COR-L47 (cell line): ENCODE data around the gene SHE.
"Not testable (repeated sequence)": the region's sequence is repeated elsewhere in the genome, so short reads cannot be mapped to it uniquely, and the experiment has no call there.

Source experiments
- DNase-seq: peaks from one replicate; lab custom pipeline; 2025; lab: John Stamatoyannopoulos, UW

Gene SHE

DNA sequence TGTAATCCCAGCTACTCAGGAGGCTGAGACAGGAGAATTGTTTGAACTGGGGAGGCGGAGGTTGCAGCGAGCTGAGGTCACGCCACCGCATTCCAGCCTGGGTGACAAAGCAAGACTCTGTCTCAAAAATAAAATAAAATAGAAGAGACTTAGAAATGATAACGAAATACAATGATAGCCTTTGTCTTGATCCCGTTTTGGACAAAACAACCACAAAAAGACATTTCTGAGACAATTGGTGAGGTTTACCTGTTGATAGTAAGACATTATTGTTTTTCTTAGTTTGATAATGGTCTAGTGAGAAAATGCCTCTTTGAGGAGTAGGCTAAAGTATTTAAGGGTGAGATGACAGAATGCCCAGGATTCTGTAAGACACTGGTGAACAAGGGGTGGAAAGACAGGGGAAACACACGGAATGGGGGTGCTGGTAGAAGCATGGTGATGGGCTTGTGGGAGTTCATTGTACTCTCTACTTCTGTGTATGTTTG is 11.9 kb upstream of the SHE start:
- DNase-seq = no peak

DNA sequence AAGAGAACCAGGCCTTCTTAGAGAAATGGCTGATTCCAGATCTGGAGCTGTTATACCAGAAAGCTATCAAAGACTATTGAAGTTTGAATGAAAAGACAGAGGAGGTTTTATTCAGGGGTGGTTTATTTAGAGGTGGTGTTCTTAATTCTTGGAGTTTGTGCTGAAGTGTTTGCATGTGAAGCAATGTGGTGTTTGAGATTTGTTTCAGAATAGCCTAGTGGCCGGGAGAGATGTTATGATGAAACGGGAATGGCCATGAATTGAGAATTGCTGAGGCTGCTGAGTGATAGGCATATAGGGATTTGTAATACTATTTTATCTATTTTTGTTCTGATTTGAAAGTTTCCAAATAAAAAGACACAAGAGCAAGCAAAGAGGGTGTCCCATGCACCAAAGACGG is 10.5 kb upstream of the SHE start:
- DNase-seq = no peak

DNA sequence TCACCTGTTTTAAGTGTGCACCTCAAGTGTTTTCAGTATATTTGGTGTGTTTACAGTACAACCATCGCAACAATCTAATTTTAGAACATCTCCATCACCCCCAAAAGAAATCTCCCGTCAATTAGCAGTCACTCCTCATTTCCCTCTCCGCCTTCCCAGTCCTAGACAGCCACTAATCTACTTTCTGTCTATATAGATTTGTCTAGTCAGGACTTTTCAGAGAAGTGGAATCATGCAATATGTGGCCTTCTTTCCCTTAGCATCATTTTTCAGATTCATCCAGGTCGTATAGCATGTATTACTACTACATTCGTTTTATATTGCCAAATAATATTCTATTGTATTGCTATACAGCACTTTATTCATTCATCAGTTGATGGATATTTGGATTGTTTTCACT is 1.7 kb upstream of the SHE start:
- DNase-seq = no peak

DNA sequence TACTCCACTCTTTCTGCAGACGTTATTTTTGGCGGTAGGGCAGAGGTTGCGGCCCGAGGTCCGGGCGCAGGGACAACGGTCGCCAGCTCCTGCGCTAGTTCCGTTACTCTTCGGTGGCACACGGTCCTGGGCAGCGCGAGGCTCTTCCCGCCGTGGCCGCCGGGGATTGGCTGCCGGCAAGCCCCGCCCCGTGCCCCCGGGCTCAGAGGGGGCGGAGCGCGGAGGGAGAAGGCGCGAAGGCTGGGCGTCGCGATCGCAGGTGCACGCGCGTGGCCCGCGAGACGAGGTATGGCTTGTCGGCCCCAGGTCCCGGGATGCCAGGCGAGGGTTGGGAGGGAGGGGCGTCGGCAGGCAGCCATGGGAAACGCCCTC is 518 bp upstream of the SHE start:
- no peak for DNase-seq

DNA sequence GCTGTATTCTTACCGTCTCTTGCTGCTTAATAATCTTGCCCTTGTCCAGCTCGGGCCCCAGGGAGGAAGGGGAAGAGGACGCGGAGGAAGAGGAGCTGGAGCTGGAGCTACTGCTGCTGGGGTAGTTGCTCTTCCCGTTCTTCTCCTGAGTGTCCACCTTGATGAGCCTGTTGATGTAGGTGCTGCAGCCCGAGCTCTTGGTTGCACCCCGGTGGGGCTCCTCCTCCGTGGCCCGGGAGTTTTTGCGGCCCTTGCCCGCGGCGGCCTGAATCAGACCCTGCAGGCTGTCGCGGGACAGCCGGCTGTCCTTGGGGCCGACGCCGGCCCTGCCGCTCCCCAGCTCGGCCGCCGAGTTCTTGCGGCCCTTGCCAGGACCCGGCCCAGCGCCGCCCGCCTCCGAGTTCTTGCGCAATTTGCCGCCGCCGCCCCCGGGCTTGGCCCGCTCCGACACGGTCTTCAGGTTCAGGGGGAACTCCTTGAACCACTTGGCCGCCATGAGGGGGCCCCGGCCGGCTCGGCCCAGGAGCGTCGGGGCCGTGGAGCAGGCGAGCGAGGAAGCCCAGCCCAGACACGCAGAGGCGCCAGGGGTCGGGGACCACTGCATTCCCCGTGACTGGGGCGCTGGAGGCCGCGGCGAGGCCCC is 668 bp downstream of the SHE start:
- no peak for DNase-seq

DNA sequence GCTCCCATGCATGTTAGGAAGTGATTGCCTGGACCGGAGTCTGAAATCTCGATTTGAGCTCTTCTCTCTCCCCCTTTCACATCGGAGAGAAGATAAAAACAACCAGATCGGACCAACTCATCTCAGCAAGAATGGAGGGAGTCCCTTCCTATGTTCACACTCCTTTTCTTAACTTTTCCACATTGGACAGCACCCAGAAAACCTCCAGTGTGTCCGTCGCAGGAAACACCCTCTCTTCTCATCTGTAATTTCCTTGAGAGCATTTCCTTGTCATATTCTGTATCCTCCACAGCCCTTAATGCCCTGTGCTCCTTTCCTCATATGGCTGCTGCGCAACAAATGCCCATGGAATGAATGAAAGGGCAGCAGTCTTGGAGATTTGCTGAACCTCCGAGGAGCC is 1.7 kb downstream of the SHE start:
- no peak for DNase-seq

DNA sequence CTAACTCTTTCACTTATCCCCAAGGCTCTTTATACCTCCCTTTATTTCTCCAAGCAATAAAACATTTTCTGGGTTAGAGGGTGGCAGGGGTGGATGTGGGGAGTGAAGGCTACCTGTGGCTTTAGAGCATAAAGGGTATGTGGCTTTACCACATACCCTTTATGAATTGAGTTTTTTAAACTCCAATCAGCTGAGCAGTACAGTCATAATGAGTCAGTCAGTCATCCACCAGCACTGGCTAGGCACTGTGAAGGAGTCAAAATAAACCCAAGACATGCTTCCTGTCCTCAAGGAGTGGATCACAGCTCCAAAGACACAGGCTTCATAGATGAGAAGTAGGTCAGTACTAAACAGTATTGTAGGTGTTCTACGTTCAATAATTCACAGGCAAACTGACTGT is 2.8 kb downstream of the SHE start:
- no peak for DNase-seq

DNA sequence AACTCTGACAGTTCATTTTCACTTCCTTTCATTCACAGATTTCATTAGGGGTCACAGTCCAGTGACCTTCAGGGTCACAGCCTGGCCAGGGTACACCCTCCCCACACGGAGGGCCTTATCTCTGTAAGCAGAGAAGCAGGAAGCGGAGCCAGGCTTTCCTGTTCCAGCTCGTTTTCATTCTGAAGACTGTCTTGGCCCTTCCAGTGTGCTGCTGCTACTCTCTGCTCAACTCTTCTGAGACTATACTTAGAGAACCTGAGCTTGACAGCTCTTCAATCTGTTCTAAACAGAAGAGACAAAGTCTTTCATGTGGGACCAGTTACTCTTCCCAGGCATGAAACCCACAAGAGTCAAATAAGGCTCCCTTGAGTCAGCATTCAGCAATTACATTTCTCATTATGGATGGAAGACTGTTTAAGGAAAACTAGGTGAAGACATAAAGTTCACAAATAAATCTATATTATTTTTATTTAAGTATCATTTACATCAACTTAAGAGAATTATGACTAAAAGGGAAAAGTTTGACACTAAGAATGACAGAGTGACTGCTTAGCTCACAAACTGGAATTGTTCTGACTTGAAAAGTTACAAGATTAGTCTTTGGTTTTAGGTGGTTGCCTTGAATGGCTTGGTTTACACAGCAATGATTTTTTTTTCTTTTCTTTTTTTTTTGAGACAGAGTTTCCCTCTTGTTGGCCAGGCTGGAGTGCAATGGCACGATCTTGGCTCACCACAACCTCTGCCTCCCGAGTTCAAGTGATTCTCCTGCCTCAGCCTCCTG is 5.0 kb downstream of the SHE start:
- DNase-seq = no peak

DNA sequence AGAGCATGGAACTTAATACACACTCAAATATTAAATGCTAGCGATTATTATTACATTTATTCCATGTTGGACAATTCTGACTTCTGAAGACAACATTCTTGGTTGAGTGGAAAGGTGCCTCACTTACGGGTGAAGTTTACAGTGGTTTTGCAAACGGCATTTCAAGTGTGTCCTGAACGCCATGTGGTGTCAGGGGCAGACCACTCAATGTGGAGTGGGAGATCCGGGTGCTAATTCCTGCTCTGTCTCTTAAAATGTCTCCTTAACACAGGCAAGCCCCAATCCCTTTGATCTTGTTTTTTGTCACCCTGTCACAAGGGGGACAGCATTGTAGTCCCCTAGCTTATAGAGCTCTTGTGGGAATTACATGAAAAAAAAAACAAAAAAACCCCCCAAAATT is 5.8 kb downstream of the SHE start:
- DNase-seq = no peak

DNA sequence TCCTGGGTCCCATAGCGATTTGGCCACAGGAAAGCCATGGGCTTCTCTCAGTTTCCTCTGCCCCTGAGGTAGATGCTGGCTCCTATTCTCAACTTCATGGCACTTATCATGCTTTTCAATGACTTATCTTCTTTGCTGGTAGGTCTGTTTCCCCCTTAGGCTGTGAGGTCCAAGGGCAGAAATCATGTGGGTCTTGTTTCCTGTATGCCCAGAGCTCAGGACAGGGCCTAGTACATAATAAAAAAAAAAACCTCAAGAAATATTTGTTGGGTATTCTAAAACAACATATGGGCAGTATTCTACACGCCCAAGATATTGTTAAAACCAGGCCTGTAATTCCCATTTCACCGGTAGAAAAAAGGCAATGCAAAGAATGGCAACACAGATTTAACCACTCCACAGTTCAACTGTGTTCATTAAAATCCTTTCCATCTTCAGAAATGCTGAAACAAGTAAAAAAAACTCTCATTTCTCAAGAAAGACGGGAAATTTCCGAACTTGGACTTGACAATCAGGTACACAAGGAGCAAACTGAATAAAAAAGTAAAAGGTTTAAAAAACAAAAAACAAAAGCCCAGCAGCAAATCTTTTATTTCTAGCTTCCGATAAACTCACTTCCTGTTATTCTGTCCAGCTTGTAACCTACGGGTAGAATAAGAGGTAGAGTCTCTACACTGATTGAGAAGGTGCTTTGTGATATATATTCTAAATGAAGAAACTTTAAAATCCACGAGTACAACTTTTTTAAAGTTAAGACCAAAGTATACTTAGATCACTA is 6.5 kb downstream of the SHE start:
- DNase-seq = no peak

DNA sequence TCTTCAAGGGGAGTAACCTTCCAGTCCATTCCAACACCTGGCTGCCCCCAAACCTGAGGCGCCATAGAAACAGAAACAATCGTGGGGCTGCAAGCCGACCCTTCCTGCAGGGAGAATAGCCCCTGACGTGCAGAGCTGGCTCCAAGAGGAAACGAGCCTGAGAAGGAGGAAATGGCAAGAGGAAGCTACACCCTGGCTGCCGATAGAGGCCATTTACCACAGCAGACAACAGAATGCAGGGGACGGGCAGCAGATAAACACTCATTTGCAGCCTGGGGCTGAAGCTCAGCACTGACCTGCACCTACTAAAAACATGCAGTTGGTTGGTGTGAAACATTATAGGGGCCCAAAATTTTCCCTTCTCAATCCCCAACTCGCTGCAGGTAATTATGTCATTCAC is 8.9 kb downstream of the SHE start:
- DNase-seq = no peak

DNA sequence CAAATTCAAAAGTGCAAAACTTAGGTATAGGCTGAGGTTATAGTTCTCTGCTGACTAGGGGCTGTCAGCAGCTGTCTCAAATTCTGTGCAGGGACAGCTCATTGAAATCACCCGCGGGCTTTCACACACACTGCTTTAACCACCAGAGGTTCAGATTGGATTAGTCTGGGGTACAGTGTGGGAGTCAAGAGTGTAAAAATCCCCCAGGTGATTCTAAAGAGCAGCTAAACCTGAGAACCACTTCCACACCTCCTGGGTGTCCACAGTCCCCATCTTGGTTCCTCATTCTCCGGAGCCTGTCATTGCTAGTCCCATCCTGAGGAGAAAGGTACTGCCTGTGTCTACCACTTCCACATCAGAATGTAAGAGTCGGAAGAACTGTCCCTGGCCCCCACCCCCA is 10.1 kb downstream of the SHE start:
- DNase-seq = no peak

DNA sequence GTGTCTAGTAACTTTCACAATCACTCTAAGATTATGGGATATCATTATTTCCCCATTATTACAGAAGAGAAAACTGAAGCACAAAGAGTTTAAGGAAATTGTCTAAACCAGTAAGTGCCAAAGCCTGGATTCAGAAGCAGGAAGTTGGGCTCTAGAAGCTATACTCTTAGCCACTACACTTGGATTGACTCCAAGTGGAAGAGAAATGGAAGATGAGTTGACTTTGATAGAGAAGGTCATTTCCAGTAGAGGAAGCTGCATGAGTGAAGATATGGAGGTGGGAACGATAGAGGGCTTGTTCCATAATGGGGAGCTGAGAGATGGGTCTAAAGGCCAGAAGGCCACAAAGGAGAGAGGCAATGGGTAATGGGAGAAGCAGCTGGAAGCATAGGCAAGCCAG is 11.9 kb downstream of the SHE start:
- no peak for DNase-seq

DNA sequence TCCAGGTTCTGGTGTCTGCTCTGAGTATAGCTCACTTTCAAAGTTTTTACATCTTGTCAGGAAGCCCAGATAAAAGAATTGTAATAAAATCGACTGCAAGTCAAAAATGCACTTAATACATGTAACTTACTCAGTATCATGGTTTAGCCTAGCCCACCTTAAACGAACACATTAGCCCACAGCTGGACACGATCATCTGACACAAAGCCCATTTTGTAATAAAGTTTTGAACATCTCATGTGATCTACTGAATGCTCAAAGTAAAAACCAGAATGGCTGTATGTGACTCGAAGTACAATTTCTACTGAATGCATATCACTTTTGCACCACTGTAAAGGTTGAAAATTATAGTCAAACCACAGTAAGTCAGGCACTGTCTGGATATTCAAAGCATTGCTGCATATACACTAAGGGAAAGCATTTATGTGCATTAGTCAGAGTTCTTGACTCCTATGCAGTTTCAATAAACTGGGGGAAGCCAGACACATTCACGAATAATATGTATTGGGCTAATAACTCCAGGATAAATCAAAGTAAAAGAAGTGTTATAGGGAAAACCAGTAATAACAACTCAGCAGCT is 12.4 kb downstream of the SHE start:
- DNase-seq = no peak

DNA sequence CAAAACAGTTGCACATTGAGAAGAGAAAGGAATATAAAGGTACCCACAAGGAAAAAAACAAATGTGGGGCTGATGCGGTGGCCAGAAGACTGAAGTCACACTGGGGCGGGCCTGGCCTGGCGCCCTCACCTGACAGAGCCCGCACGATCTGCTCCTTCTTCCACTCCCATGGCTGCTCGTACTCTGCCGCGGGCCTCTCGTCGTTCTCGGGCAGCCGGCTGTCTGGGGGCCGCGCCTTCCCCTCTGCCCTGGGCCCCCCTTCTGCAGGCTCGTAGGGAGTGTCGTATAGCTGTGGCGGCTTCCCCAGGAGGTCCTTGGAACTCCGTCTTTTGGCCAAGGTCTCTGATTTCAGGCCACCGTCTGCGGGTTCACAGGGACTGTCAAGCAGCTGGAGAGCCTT is 13.3 kb downstream of the SHE start:
- no peak for DNase-seq

DNA sequence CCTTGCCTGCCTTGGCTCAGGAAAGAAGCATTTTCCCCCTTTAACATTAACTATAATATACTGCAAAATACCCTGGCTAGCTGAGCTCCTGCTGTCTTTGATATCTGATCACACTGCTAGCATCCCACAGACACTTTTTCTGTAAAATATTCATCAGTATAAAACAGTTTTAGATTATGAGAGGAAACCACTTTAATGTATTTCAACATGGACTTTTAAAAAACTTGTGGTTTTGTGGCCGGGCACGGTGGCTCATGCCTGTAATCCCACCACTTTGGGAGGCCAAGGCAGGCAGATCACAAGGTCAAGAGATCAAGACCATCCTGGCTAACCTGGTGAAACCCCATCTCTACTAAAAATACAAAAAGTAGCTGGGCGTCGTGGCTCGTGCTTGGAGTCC is 15.5 kb downstream of the SHE start:
- not testable (repeated sequence) for DNase-seq

DNA sequence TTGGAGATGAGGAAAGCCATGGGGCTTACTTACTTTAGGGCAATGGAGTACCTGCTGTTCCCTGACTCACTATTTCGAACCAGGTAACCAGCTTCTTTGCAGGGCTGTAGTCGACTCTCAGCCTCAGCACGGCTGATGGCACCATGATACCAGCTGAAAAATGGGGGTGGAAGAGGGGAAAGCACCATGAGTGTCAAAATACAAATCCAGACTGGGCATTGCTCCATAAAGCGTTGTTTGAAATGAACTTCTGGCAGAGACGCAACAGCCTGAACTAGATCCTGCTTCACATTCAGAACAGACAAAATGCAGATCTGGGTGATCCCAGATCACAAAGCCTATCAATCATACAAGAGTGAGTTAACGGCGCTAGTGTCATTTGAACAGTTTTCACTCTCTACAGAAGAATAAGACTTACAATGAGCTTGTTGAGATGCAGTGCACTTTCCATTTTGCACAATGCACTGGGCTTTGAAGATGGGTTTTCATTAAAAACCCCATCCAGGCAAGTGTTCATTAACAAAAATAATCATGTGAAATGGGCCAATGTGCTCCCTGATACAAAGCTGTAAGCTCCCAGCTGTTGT is 16.2 kb downstream of the SHE start:
- DNase-seq = no peak

DNA sequence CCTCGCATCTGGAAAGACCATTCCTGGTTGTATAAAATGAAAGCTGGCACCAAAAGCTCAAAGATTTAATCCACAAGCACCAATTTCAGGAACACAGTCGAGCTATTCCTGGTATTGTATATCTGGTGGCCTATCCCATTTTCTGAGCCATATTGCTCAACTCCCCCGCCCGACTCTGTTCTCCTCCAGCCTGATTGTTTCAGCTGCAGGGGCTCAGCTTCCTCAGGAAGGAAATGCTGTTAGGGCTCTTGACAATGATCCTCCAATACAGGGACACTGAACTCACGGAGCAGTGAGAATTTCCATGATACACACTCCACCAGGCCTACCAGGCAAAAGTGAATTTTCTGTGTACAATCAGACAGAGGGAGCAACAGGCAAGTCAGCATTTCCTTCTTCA is 17.1 kb downstream of the SHE start:
- no peak for DNase-seq

DNA sequence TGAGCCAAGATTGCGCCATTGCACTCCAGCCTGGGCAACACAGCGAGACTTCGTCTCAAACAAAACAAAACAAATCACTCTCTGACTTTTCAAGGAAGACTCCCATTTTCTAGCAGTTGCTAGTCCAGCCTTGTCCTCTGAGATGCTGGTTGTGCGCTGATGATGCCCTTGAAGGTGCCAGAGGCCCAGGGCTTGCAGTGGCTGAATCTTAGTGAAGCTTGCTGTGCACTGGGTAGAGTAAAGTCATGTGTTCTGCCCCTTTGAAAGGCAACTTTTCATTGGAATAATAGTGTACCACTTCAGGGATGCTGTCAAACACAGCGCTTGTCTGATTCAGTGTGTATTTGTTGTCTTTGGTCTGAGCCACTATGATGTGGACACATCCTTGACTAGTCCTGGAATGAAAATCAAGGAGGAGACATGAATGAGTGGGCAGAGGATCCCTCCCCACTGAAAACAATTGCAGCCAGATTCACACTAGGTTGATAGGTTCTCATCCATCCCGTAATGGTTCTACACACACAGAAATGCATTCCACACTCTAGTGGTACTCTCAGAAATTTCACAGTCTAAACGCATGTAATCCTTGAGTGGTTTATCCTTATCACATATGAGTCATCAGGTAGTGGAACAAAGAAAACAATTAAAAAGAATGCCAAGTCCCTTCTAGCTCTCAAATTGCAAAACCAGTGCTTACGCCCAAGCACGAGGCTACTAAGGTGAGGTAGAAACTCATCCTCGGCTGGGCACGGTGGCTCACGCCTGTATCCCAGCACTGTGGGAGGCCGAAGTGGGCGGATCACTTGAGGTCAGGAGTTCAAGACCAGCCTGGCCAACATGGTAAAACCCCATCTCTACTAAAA is 18.0 kb downstream of the SHE start:
- DNase-seq = no peak

DNA sequence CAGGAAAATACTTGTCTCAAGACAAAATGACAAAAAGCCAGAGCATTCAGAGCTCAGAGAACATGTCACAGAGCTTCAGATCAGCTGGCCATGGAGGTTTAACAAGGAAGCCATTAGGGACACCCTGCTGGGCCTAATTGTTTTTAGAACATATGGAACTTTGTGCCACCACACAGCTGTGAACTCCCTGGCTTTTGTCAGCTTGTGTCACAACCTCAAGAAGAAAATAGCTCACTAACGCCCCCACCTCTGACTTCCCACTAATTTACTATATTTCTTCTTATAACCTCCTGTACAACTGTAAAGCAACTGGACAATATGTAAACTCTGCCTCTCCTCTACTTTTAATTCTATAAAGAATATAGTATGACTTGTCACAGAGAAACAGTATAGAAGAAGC is 21.2 kb downstream of the SHE start:
- DNase-seq = peak; percentile 25

DNA sequence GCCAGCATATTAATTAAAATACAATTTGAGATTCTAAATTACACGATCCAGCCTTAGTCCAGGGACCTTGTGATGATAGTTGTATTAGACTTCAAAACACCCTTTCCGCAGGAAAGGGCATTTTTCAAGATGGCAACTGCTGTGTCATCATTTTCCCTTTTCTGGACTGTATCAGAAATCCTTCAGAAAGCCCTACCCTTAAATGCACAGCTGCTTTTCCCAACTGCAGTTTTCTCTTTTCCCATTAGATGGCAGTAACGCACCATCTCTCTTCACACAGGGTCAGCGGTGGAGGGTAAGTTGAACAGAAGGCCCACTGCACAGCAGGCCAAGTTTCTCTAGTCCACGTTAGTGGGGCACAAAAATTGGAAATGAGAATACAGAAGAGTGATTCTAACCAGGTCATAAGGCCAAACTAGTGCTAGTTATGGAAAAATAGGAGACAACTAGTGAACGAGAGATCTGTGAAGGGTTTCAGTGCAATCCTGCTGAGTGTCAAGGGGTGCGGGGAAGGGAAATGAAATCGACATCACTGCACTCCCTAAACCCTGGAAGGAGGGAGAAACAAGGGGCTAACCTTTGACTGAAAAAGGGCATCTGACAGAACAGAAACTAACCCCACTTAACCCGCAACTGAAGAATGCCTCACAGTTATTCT is 22.3 kb downstream of the SHE start:
- DNase-seq = peak; percentile 72
